T-helper 1 cell (primary cell): ENCODE measurements around the gene C1orf115.
"Not testable (repeated sequence)": the region's sequence is repeated elsewhere in the genome, so short reads cannot be mapped to it uniquely, and the experiment has no call there.

Source experiments
- DNase-seq, 5 donors: peaks; one replicate each; pipeline ENCODE4 v3.0.0-alpha.2; 2012 to 2020
- total RNA-seq, 4 donors: gene quantifications; one replicate each; lab custom pipeline; 2026; lab: John Stamatoyannopoulos, UW

Gene C1orf115
- 2.0 to 4.0 (median 3.3) reads per million in 4 donors for total RNA-seq

- peak; percentile 43 to 69 (median 64) for DNase-seq
Measured at GRCh38 chr1:220690140-220691052, at the start of gene C1orf115. Gene C1orf115, plus strand, starts transcription at chr1:220690363. Its CDS starts 40 bp downstream, at chr1:220690403.

GRCh38 chr1:220642285-220642684 is 47.9 kb upstream of the C1orf115 start:
- DNase-seq: no peak

GRCh38 chr1:220652995-220653394 is 37.2 kb upstream of the C1orf115 start:
- no peak for DNase-seq

- no peak for DNase-seq
Measured at GRCh38 chr1:220655509-220655908, 34.7 kb upstream of the C1orf115 start.

GRCh38 chr1:220655961-220656740 is 34.0 kb upstream of the C1orf115 start:
- DNase-seq: no peak

- no peak for DNase-seq
Measured at GRCh38 chr1:220666349-220666748, 23.8 kb upstream of the C1orf115 start.

- DNase-seq: no peak
Measured at GRCh38 chr1:220669005-220669404, 21.2 kb upstream of the C1orf115 start.

GRCh38 chr1:220670365-220670764 is 19.8 kb upstream of the C1orf115 start:
- no peak for DNase-seq

GRCh38 chr1:220673921-220674320 is 16.2 kb upstream of the C1orf115 start:
- no peak for DNase-seq

GRCh38 chr1:220677251-220677650 is 12.9 kb upstream of the C1orf115 start:
- no peak for DNase-seq

- peak in 1 of 5 donors; percentile 27 for DNase-seq
Measured at GRCh38 chr1:220680085-220680687, 10.0 kb upstream of the C1orf115 start.

GRCh38 chr1:220681220-220681880 is 8.8 kb upstream of the C1orf115 start:
- no peak for DNase-seq

- DNase-seq: no peak
Measured at GRCh38 chr1:220682901-220683576, 7.1 kb upstream of the C1orf115 start.

- not testable (repeated sequence) for DNase-seq
Measured at GRCh38 chr1:220683716-220684115, 6.4 kb upstream of the C1orf115 start.

- DNase-seq: no peak
Measured at GRCh38 chr1:220684890-220685289, 5.3 kb upstream of the C1orf115 start.

GRCh38 chr1:220685879-220686278 is 4.3 kb upstream of the C1orf115 start:
- no peak for DNase-seq

- no peak for DNase-seq
Measured at GRCh38 chr1:220687809-220688208, 2.4 kb upstream of the C1orf115 start.

GRCh38 chr1:220689666-220690065 is 497 bp upstream of the C1orf115 start:
- no peak for DNase-seq

GRCh38 chr1:220691053-220691684 is 1.0 kb downstream of the C1orf115 start:
- DNase-seq: no peak

GRCh38 chr1:220692436-220693228 is 2.5 kb downstream of the C1orf115 start:
- no peak for DNase-seq
